KG1 (cell line): ENCODE results near the gene ERC2.

Experiments
- DNase-seq: peaks from one replicate; lab custom pipeline; 2025; lab: John Stamatoyannopoulos, UW

The ERC2 gene

GRCh38 chr3:55641964-55642363 is 826.3 kb downstream of the ERC2 start:
- no peak for DNase-seq

DNA sequence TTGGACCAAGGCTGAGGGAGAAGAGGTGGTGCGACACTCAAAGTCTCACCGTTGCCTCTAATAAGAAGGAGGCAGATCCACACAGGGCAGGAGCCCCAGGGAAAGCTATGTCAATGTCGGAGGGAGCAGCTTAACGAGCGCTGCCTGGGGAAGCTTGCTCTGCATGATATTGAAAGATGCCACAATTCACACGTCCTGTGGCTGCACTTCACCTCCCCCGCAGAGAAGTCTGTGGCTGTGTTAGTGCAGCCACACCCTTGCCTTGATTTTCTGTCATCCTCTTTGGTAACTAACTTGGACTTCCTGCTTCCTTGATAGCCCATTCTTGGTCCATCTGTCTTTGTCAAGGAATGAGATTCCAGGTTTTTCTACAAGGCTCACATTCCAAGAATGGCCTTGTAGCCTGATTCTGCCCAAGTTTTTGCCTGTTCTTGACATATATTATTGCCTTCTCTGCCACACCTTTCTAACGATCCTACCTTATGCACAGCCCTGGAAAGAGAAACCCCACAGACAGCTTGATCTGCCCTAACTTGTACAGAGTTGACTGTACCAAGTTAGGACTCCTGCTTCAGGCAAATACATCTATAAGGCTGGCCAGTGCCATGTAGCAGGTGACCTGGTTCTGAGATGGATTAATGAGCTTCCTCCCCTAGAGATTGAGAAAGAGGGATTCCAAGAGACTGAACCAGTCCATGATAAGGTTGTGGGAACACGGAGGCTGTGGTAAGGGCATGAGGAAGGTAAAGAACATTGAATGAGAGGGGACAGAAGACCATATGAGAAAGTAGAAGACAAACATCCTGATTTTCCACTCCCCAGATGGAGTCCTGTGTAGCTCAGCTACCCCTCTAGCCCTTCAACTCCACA is 828.1 kb downstream of the ERC2 start:
- DNase-seq = no peak

DNA sequence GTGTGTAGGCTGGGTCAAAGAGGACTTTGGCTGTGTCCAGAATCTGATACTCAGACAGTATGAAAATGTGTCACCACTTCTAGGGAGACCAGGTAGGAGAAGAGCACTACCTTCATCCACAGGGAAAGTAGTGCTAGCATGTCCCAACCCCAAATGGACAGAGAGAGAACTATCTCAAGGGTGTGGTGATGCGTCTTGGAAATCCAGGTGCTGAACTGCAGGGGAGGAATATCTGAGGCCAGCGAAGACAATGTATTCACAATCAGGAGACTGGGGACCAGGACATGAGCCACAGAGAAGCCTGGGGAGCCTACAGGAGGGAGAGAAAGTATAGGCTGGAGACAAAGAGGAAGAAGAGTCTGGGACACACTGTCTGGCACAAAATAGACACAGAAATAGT is 829.1 kb downstream of the ERC2 start:
- DNase-seq = no peak

DNA sequence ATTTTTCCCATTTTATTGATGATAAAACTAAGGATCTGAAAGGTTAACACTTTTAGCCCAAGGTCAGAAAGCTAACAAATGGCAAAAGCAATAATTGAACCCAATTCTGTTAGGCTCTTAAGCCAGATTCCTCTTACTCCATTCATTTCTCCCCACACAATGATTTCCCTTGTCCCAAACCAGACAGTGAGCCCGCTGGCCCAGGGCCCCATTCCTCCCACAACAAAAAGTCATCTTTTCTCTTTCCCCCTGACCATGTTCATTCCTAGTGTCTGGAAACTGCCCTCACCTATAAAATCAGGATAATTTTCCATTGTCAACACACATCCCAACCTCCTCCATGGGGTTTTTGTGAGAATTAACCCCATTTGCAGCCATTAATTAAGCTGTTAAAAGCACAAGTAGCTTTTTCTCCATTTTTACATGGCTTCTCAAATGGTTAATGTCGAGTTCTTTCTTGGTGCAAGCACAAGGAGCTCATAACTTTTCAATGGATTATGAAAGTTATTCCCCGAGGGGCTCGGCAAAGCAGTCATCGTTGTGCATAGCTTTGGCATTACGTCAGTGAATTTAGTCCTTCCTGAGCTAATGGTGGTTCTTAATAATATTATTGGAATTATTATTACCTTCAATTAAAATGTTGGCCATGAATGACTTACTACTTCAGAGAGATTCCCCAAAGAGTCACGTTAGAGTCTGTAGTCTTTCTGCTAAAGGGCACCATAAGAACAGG is 830.2 kb downstream of the ERC2 start:
- DNase-seq = no peak

DNA sequence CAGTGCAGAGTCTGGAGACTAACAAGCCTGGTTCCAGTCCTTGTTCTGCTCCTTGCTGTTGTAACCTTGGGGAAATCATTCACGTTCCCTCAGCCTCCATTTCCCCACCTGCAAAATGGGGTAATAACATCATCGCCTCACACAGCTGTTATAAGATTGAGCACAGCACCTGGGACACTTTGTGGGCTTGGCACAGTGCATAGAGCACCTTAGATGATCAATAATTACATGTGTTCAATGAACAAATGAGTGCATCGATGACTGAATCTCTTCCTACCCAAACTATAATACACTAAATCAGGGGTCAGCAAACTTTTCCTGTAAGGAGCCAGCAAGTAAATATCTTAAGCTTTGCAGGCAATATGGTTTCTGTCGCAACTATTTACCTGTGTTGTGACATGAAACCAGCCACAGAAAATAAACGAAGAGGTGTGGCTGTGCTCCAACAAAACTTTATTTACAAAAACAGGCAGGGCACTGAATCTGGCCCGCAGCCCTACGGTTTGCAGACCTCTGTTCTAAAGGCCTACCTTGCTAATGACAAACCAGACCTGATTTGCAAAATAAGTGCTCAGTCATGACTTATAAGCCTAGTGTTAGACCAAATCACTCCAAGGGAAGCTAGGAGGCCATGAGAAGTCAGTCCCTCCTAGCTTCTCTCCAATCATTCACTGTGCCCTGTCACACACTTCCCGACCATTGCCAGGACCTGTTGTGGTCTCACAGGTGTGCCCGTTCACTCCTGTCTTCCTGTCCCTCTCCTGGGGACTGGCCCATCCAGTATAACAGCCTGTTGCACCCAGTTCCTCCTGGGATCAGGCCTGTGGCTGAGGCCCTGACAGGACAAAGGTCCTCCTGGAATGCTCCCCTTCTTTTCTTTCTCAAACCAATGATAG is 831.7 kb downstream of the ERC2 start:
- no peak for DNase-seq

DNA sequence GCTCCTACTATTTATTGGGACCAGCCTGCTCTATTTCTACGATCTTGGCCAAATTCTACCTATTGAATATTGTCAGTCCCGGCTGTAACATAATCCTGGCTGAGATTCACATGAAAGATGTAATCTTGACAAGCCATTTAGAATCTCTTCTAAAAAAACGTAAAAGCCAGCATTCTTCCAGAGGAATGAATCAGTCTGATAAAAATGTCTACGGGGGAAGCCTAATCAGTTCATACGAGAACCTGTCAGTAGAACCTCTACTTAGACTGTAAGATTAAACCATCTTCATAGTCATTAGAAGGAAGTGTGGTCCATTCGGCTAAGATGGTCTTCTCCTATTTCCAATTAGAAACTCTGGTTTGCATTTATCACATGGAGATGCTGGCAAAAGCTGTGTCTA is 833.9 kb downstream of the ERC2 start:
- DNase-seq = no peak

GRCh38 chr3:55633333-55633732 is 834.9 kb downstream of the ERC2 start:
- no peak for DNase-seq

DNA sequence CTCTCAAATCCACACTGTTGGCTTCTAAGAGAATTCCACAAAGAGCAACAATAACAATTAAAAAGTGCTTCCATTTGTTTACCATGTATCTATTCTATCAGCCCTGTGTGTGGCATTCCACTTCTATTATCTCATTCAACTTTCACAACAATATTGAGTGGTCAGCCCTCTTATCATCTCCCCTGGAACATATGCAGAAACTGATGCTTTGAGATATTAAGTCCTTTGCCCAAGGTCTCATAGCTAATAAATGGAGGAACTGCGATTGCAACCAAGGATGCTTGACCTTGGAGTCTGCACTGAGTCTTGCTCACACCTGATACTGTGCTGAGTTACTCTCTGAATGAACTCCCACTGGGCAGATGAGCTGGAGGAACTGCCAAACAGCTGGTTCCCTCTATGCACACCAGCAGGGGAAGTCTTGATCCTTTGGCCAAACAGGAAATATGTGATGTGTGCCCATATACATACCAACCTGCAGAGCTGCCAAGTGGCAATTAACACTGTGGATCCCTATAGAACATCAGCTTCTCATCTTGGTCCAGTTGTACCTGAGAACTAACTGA is 836.4 kb downstream of the ERC2 start:
- no peak for DNase-seq

GRCh38 chr3:55630921-55631299 is 837.4 kb downstream of the ERC2 start:
- no peak for DNase-seq

- DNase-seq = no peak
Observed at GRCh38 chr3:55630280-55630920, 837.9 kb downstream of the ERC2 start.

GRCh38 chr3:55629432-55629831 is 838.8 kb downstream of the ERC2 start:
- DNase-seq = no peak

GRCh38 chr3:55626279-55626665 is 842.0 kb downstream of the ERC2 start:
- no peak for DNase-seq

- DNase-seq = no peak
Observed at GRCh38 chr3:55624238-55624637, 844.0 kb downstream of the ERC2 start.

DNA sequence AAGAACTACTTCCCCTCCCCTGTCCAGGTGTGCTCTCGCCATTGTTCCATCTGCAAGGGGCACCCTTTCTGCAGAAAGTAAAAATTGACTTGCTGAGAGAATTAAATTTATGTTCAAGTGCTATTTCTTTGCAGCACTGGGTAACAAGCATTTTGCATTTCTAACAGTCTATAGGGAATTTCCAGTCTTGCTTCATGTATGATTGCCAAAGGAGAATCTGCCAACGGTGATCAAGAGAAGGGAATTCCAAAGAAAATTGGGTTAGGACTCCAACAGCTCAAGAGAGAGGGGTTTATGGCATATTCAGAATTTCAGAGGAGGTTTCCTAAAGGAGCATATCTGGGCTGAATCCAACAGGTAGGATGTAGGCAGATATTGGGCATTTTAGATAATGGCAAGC is 844.5 kb downstream of the ERC2 start:
- no peak for DNase-seq

GRCh38 chr3:55622733-55623132 is 845.5 kb downstream of the ERC2 start:
- DNase-seq = no peak

- no peak for DNase-seq
Observed at GRCh38 chr3:55622116-55622515, 846.2 kb downstream of the ERC2 start.

DNA sequence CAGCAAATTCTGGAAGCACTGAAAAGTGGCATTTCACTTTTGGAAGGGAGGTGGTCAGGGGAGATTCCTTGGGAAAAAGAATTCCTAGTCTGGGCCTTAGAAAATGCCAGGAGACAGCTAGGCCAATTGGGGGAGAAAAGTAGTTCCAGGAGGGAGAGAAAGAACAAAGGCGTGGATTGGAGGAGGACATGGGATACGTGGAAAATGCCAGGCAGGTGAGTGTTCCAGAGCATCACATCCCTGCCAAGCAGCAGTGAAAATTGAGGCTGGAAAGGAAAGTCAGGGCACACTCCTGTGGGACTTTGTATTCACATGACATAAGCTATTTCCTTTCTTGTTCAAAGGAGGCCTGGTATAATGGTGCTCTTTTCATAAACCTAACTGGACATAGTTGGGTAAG is 846.6 kb downstream of the ERC2 start:
- no peak for DNase-seq

- no peak for DNase-seq
Observed at GRCh38 chr3:55621026-55621422, 847.2 kb downstream of the ERC2 start.

GRCh38 chr3:55620351-55621025 is 847.8 kb downstream of the ERC2 start:
- DNase-seq = no peak

DNA sequence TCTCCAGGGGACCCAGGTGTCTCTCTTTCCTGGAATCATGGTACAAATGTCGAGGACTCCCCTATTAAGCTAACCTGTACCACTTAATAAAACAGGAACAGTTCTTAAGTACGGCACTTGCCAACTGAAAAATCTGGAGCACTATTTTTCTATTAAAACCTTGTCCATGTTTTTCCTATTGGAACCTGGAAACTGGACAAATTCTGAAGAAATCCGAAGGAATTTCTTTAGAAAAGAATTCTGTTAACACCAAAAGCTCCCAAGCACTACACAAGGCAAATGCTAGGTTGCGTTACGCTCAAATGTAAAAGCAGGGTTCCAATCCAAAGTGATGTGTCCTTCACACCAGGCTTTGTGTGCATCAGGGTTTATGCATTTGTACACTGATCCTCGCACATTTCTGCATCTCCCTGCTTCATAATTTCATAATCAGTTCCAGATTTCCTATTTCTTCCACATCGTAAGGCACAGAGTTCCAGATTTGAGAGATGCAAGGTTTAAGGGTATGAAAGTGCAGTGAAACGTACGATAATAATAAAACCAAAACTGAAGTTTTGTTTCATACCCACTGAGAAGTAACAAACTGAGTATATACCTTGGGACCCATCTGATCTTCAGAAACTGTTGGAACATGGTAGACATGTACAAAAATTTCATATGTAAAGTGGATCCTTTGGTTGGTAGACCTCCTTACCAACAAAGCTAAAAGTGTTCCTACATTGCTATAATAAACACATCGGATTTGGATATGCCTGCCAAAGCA is 849.0 kb downstream of the ERC2 start:
- DNase-seq = no peak
